ENCODE measurements around the gene SLC2A9.

SLC2A9 gene

GRCh38 chr4:10020871-10021652, at the start of gene SLC2A9:
SLC2A9 (minus strand) TSS chr4:10021497; CDS start chr4:10021429, 68 bp downstream.
- DNase-seq (ENCODE audit: low read depth) = no peak

DNA sequence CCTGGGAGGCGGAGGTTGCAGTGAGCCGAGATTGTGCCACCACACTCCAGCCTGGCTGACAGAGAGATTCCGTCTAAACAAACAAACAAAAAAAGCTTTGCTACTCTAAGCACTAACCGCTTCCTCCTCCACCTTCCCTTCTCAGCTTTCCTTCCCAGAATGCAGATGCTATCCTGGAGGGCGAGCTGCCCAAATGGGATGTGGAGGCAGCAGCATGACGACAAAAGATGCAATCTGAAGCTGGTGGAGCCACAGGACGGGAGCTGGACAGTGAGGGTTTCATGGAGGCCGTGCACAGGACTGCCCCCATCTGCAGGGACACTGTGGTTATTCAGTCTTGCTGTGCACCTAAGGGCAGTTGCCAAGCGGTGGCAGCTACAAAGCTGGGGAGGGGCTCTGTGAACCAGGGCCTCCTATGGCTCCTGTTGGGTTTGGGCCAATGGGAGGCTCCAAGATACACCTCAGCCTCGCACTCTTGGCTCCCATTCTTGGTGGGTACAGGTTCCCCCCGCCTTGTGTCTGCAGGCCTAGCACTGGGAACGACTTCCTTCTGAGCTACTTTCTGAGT, 47.9 kb upstream of the SLC2A9 start:
- no peak for DNase-seq (ENCODE audit: low read depth)

DNA sequence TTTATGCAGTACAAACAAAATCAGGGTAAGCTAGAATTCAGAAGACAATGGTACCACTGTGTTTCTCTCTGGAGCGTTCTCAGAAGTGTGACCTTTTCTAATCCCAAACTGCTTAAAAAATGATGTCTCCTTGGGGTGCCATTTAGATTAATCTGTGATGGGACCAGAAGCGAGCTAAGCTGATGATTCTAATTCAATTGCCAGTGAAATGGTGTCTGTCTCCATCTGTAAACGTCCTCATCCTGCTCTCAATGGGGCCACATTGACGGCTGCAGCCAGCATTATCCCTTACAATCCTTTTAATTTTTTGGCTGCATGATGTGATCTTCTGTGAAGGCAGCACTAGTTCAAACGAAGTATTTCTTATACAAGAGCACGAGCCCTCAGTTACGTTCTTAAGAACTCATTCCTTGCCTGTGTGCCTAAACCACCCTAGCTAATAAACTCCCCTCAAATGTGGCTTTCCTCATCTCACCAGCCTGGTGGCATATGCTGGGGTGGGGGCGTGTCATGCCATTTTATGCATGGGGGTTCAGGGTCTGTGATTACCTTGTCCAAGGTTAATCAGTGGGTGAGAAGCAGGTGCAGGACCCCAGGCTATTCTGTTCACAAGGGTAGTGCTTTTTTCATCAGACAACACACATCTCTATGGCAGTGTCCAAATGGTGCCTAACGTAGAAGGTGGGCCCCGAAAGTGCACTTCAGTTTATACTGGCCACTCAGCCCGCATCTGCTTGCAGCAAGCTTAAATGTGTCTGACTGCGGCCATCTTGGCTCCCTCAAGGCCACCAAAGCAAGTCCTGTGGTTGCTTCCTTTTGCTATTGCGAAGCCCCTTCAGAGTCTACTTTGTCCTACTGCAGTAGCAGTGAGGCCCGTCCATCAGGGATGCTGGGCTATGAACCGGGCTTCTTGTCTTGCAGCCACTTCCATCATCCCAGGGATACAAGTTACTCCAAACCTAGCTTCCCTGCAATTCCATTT, 45.7 kb upstream of the SLC2A9 start:
- no peak for DNase-seq (ENCODE audit: low read depth)

DNA sequence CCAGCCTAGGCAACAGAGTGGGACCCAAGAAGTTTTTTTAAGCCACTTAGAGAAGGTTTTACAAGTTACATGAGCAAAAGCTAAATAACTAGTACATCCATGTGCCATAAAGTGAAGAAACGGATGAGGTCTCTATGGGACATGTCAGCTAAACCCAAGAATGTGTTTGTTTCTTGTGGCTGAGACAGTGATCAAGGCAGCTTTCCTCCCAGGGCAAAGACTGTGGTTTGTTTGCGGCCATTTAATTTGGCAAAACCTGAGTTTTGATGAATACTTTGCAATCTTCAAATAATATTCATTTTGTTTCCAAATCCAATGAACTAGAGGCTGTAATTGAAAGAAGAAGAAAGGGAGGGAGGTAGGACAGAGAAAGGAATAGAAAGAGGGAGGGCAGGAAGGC, 44.9 kb upstream of the SLC2A9 start:
- DNase-seq (ENCODE audit: low read depth) = no peak

DNA sequence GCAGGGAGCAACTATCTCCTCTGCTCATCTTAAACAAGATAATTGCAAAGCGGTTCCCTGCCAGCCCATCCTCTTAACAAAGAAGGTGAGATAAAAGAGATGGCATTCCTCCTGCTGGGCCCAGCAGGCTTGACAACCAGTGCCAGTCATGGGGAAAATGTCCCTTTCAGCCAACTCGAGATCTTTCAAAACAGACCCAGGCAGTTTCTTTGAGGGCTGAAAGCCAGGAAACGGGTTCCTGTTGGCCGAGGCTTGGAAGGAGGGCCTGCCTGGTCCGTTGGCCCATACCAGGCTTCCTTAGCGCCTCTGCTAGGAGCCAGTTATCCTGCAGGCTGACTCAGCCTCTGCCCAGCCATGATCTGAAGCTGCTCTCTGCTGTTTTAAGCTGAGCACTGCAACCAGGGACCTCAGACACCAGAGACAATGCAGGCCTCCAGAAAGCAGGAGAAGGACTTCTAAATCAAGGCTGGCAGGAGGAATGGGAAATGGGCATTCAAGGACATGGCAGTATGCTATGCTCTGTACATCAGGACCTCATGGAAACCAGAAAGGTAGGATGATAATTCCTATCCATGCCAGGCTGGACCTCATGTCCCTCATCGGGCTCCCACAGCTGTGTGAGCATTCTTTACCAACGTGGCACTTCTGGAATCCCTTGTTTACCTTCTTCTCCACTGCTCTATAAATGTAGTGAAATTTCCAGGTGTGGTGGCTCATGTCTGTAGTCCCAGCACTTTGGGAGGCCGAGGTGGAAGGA, 42.4 kb upstream of the SLC2A9 start:
- no peak for DNase-seq (ENCODE audit: low read depth)

- DNase-seq (ENCODE audit: low read depth) = no peak
Measured at GRCh38 chr4:10061650-10062415, 40.5 kb upstream of the SLC2A9 start.

- DNase-seq (ENCODE audit: low read depth) = no peak
Measured at GRCh38 chr4:10058371-10058770, 37.1 kb upstream of the SLC2A9 start.

GRCh38 chr4:10057023-10057395, 35.7 kb upstream of the SLC2A9 start:
- DNase-seq (ENCODE audit: low read depth) = no peak

DNA sequence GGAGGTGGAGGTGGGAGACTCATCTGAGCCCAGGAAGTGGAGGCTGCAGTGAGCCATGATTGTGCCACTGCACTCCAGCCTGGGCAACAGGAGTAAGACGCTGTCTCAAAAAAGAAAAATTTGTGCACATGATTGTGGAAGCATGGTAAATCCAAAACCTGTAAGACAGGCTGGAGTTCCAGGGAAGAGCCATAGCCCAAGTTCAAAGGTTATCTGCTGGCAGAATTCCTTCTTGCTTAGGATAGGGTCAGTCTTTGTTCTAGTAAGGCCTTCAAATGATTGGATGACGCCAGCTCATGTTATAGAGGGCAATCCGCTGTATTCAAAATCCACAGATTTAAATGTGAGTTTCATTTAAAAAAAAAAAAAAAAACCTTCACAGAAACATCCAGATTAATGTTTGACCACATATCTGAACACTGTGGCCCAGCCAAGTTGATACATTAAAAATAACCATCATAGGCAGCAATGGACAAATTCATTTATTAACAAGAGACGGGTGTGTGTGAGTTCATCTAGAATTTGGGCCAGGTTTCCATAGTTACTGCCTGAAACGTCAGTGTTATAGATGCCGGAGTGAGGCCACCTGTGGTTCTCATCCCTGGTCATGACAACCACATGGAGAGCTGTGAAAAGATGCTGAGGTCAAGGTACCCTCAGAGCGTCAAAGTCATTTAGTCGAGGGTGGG, 35.2 kb upstream of the SLC2A9 start:
- no peak for DNase-seq (ENCODE audit: low read depth)

GRCh38 chr4:10055871-10056270, 34.6 kb upstream of the SLC2A9 start:
- no peak for DNase-seq (ENCODE audit: low read depth)

DNA sequence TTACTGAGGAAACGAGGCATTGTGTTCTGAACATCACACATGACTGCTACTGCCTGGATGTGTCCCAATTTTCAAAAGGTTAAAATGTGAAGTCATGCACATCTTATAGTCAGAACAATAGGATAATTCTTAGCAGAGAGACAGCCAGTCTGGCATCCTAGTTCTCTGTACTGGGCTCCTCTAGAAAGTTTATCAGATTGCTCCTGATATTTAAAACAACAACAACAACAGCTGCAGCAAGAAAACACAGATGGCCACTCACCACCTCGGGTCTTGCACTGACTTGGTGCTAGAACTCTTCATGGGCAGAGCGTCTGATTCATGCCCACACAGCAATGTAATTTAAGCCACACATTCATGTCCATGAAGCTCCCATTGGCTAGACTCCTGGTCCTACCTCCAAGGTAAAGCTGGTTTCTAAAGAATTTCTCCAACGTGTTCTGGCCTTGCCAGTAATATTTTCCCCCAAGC, 33.3 kb upstream of the SLC2A9 start:
- no peak for DNase-seq (ENCODE audit: low read depth)

- no peak for DNase-seq (ENCODE audit: low read depth)
Measured at GRCh38 chr4:10053635-10054453, 32.5 kb upstream of the SLC2A9 start.

- no peak for DNase-seq (ENCODE audit: low read depth)
Measured at GRCh38 chr4:10051517-10052135, 30.3 kb upstream of the SLC2A9 start.

DNA sequence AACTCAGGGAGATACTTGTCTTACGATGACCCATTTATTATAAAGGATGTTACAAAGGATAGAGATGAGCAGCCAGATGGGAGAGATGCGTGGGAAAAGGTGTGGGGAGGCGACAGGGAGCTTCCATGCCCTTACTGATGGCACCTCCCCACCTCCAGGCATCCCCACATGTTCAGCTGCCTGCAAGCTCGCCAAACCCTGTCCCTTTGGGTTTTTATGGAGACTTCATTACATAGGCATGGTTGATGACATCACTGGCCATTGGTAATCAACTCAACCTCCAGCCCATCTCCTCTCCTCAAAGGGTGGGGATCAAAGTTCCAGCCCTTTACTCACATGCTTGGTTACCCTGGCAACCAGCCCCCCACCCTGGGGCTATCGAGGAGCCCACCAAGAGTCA, 29.4 kb upstream of the SLC2A9 start:
- no peak for DNase-seq (ENCODE audit: low read depth)

GRCh38 chr4:10050261-10050661, 29.0 kb upstream of the SLC2A9 start:
- DNase-seq (ENCODE audit: low read depth) = no peak

- no peak for DNase-seq (ENCODE audit: low read depth)
Measured at GRCh38 chr4:10048941-10049697, 27.8 kb upstream of the SLC2A9 start.

GRCh38 chr4:10047967-10048366, 26.7 kb upstream of the SLC2A9 start:
- DNase-seq (ENCODE audit: low read depth) = no peak

DNA sequence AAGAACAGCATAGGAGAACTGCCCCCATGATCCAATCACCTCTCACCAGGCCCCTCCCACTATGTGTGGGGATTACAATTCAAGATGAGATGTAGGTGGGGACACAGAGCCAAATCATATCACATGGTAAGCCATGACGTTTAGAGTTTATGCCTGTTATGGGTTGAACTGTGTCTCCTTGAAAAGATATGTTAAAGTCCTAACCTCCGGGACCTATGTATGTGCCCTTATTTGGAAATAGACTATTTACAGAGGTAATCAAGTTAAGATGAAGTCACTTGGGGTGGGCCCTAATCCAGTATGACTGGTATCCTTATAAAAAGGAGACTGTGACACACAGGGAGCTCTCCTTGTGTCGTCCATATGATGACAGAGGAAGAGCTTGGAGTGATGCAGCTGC, 25.2 kb upstream of the SLC2A9 start:
- DNase-seq (ENCODE audit: low read depth) = no peak

Measured in stimulated activated CD8-positive, alpha-beta memory T cell treated with anti-CD3 and anti-CD28 coated beads, Interleukin-12 subunit alpha, Interleukin-12 subunit beta, amount 100 ng/mL, for 1 hour (primary cell).